GM21526 (cell line): Measurements from ENCODE around the gene SLC16A7.
A peak's percentile ranks its signal among the peaks of the same experiment; 100 is the strongest.
"Not testable (repeated sequence)": the region's sequence is repeated elsewhere in the genome, so short reads cannot be mapped to it uniquely, and the experiment has no call there.

ENCODE experiments used
- ATAC-seq: cut with Tn5 transposase; IDR thresholded peaks from one replicate; pipeline ENCODE4 v1.9.1; 2021; ENCODE audit warnings: moderate library complexity; ENCODE audit not compliant: unreplicated experiment, low FRiP score

The SLC16A7 gene

GRCh38 chr12:59595883-59596540 is at the start of gene SLC16A7:
Gene SLC16A7, plus strand, starts transcription at chr12:59596029. Its CDS starts 108,773 bp downstream, at chr12:59704802.
- ATAC-seq = peak; percentile 63

- no peak for ATAC-seq
Measured at GRCh38 chr12:59548930-59549329, 46.9 kb upstream of the SLC16A7 start.

- ATAC-seq = no peak
Measured at GRCh38 chr12:59559696-59560095, 36.1 kb upstream of the SLC16A7 start.

GRCh38 chr12:59570145-59570544 is 25.7 kb upstream of the SLC16A7 start:
- no peak for ATAC-seq

- no peak for ATAC-seq
Measured at GRCh38 chr12:59574406-59574805, 21.4 kb upstream of the SLC16A7 start.

- no peak for ATAC-seq
Measured at GRCh38 chr12:59575826-59576225, 20.0 kb upstream of the SLC16A7 start.

- no peak for ATAC-seq
Measured at GRCh38 chr12:59578254-59578653, 17.6 kb upstream of the SLC16A7 start.

- no peak for ATAC-seq
Measured at GRCh38 chr12:59579631-59580030, 16.2 kb upstream of the SLC16A7 start.

- no peak for ATAC-seq
Measured at GRCh38 chr12:59580050-59580449, 15.8 kb upstream of the SLC16A7 start.

- ATAC-seq = no peak
Measured at GRCh38 chr12:59583003-59583712, 12.7 kb upstream of the SLC16A7 start.

- ATAC-seq = no peak
Measured at GRCh38 chr12:59587710-59588109, 8.1 kb upstream of the SLC16A7 start.

GRCh38 chr12:59593761-59594160 is 2.1 kb upstream of the SLC16A7 start:
- no peak for ATAC-seq

GRCh38 chr12:59594943-59595500 is 807 bp upstream of the SLC16A7 start:
- ATAC-seq = no peak

GRCh38 chr12:59595565-59595882 is 305 bp upstream of the SLC16A7 start:
- ATAC-seq = no peak

- ATAC-seq = peak; percentile 45
Measured at GRCh38 chr12:59597385-59597781, 1.6 kb downstream of the SLC16A7 start.

GRCh38 chr12:59600171-59600570 is 4.3 kb downstream of the SLC16A7 start:
- ATAC-seq = no peak

GRCh38 chr12:59603754-59604153 is 7.9 kb downstream of the SLC16A7 start:
- no peak for ATAC-seq

- ATAC-seq = not testable (repeated sequence)
Measured at GRCh38 chr12:59612823-59613434, 17.1 kb downstream of the SLC16A7 start.

GRCh38 chr12:59615392-59616165 is 19.8 kb downstream of the SLC16A7 start:
- ATAC-seq = no peak

GRCh38 chr12:59619461-59620240 is 23.8 kb downstream of the SLC16A7 start:
- ATAC-seq = no peak
